ENCODE data around the gene CRYBG3.
"Not testable (repeated sequence)": the region's sequence is repeated elsewhere in the genome, so short reads cannot be mapped to it uniquely, and the experiment has no call there.

The CRYBG3 gene

GRCh38 chr3:97901313-97902248 lies 79.8 kb downstream of the CRYBG3 start:
- DNase-seq = peak; percentile 13

GRCh38 chr3:97909830-97910229 lies 88.0 kb downstream of the CRYBG3 start:
- DNase-seq = not testable (repeated sequence)

GRCh38 chr3:97910236-97910831 lies 88.5 kb downstream of the CRYBG3 start:
- not testable (repeated sequence) for DNase-seq

GRCh38 chr3:97910931-97911351 lies 89.1 kb downstream of the CRYBG3 start:
- DNase-seq = peak; percentile 35

GRCh38 chr3:97911459-97911858 lies 89.6 kb downstream of the CRYBG3 start:
- no peak for DNase-seq

- DNase-seq = no peak
Measured at GRCh38 chr3:97914388-97914787, 92.6 kb downstream of the CRYBG3 start.

GRCh38 chr3:97916576-97916975 lies 94.8 kb downstream of the CRYBG3 start:
- no peak for DNase-seq

GRCh38 chr3:97917813-97918536 lies 96.2 kb downstream of the CRYBG3 start:
- DNase-seq = peak; percentile 43

GRCh38 chr3:97927704-97928103 lies 105.9 kb downstream of the CRYBG3 start:
- no peak for DNase-seq

- no peak for DNase-seq
Measured at GRCh38 chr3:97928986-97929385, 107.2 kb downstream of the CRYBG3 start.

- no peak for DNase-seq
Measured at GRCh38 chr3:97930018-97930417, 108.2 kb downstream of the CRYBG3 start.

- DNase-seq = no peak
Measured at GRCh38 chr3:97931218-97931617, 109.4 kb downstream of the CRYBG3 start.

GRCh38 chr3:97932387-97932801 lies 110.6 kb downstream of the CRYBG3 start:
- no peak for DNase-seq

GRCh38 chr3:97934980-97935695 lies 113.3 kb downstream of the CRYBG3 start:
- DNase-seq = no peak

- no peak for DNase-seq
Measured at GRCh38 chr3:97935842-97936241, 114.0 kb downstream of the CRYBG3 start.

- DNase-seq = no peak
Measured at GRCh38 chr3:97937205-97937604, 115.4 kb downstream of the CRYBG3 start.

GRCh38 chr3:97938444-97938843 lies 116.6 kb downstream of the CRYBG3 start:
- no peak for DNase-seq

- no peak for DNase-seq
Measured at GRCh38 chr3:97939401-97939800, 117.6 kb downstream of the CRYBG3 start.

- DNase-seq = no peak
Measured at GRCh38 chr3:97940034-97940433, 118.2 kb downstream of the CRYBG3 start.

- no peak for DNase-seq
Measured at GRCh38 chr3:97942801-97943546, 121.2 kb downstream of the CRYBG3 start.

- DNase-seq = no peak
Measured at GRCh38 chr3:97948351-97949109, 126.7 kb downstream of the CRYBG3 start.

Data from suppressor macrophage treated with lipopolysaccharide for 4 hours (primary cell).